Epithelial cell of alveolus of lung (primary cell): ENCODE results near the gene ANKRD33B. TPM values are rescaled to one million over a fixed set of nuclear protein-coding genes. Genes with fewer than 3 reads are reported as not detected.

Experiments
- total RNA-seq: library from RNA; depleted of rRNA; stranded (reverse); fragments of >200 nt; gene quantifications from 2 replicates; pipeline ENCODE4 v1.2.1, GENCODE V29; 2015

Gene ANKRD33B
- 1.2 and 4.2 TPM in 2 replicates for total RNA-seq

DNA sequence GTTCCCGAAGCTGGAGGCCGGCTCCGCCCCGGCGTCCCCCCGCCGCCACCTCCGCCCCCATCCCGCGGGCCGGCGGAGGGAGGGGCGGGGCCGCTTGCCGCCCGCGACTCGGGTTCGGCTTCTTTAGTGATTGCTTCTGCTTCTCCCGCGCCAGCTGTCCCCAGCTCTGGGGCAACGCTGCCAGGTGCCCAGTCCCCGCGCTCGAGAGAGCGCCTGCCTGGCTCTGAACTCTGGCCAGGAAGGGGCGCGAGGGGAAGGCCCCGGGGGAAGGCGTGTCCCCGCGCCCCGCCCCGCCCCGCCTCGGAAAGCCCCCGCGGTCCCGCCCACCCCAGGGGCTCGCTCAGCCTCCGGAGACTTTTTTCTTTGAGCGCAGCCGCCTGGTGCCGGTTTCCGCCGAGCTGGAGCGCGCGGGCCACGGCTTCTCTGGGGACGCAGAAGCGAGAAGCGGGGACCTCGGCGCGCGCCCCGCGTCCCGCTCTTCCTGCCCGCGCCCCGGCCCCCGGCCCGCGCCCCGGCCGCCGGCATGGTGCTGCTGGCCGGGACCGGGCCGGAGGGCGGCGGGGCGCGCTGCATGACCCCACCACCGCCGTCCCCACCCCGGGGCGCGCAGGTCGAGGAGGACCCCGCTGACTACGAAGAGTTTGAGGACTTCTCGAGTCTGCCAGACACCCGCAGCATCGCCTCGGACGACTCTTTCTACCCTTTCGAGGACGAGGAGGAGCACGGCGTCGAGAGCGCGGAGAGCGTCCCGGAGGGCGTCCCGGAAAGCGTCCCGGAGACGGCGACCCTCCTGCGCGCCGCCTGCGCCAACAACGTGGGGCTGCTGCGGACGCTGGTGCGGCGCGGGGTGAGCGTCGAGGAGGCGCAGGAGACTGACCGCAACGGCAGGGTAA is at the start of gene ANKRD33B:
ANKRD33B (plus strand) TSS at position 126 of the 893 bp plus-strand sequence; CDS start at position 524, 398 bp downstream.

Other genes starting within 250 kb of the ANKRD33B start
- gene MARCHF6, start 210.4 kb upstream of the ANKRD33B start, total RNA-seq: 29.2 and 69.5 TPM in 2 replicates
- gene ROPN1L, start 122.2 kb upstream of the ANKRD33B start, total RNA-seq: 0.39 TPM in 1 of 2 replicates, not detected in the other
- 69.9 and 95.6 TPM in 2 replicates for gene DAP, start 197.2 kb downstream of the ANKRD33B start, total RNA-seq